Thymus (tissue), 11 donors: ENCODE results near the gene EFCAB12. TPM values are rescaled to one million over a fixed set of nuclear protein-coding genes. Genes with fewer than 3 reads are reported as not detected.
"Not testable (repeated sequence)": the region's sequence is repeated elsewhere in the genome, so short reads cannot be mapped to it uniquely, and the experiment has no call there.

ENCODE experiments used
- DNase-seq, 9 donors: peaks; one replicate each; pipeline ENCODE4 v3.0.0-alpha.2; 2013; ENCODE audit warnings: low spot score in 9 of 9, low read depth in 6 of 9, missing footprints in 1 of 9
- H3K27ac ChIP-seq, 2 donors: one replicate each; pipeline ENCODE4 v1.5.1; 2013; ENCODE audit warnings: control low read depth in 1 of 2, low read depth in 1 of 2, low read length in 1 of 2, mild to moderate bottlenecking in 1 of 2, moderate library complexity in 1 of 2
- H3K27me3 ChIP-seq, 2 donors: one replicate each; pipeline ENCODE4 v1.5.1; 2013; ENCODE audit warnings: low read length in 1 of 2; ENCODE audit not compliant: control insufficient read depth in 2 of 2, insufficient read depth in 1 of 2
- H3K36me3 ChIP-seq, 2 donors: one replicate each; pipeline ENCODE4 v1.5.1; 2013; ENCODE audit warnings: low read length in 1 of 2, mild to moderate bottlenecking in 1 of 2, moderate library complexity in 1 of 2; ENCODE audit not compliant: control insufficient read depth in 2 of 2, insufficient read depth in 2 of 2
- H3K4me1 ChIP-seq, 2 donors: one replicate each; pipeline ENCODE4 v1.5.1; 2013; ENCODE audit warnings: low read length in 2 of 2; ENCODE audit not compliant: control insufficient read depth in 2 of 2, insufficient read depth in 2 of 2
- H3K4me3 ChIP-seq, 2 donors: one replicate each; pipeline ENCODE4 v1.5.1; 2013; ENCODE audit warnings: low read length in 2 of 2, control low read depth in 1 of 2, mild to moderate bottlenecking in 1 of 2
- H3K9me3 ChIP-seq, 2 donors: one replicate each; pipeline ENCODE4 v1.5.1; 2013; ENCODE audit warnings: low read length in 1 of 2, mild to moderate bottlenecking in 1 of 2; ENCODE audit not compliant: control insufficient read depth in 2 of 2, insufficient read depth in 1 of 2
- WGBS: extraction: QIAGEN DNeasy Blood & Tissue Kit; methylation state at CpG from one replicate; pipeline ENCODE4 v1.1.7; 2013; 5-methylcytosine and 5-hydroxymethylcytosine counted together
- polyA plus RNA-seq: library from polyadenylated mRNA; stranded (reverse); fragments of 200-250 nt; gene quantifications from one replicate; pipeline ENCODE4 v1.2.3, GENCODE V29; 2013
- total RNA-seq: library from RNA; stranded (reverse); fragments of 120-200 nt; gene quantifications from one replicate; pipeline ENCODE4 v1.2.4, GENCODE V29; 2013
- donor health status: healthy.

The EFCAB12 gene
- total and polyA plus RNA-seq, 2 donors = 0.05 to 0.37 TPM

DNA sequence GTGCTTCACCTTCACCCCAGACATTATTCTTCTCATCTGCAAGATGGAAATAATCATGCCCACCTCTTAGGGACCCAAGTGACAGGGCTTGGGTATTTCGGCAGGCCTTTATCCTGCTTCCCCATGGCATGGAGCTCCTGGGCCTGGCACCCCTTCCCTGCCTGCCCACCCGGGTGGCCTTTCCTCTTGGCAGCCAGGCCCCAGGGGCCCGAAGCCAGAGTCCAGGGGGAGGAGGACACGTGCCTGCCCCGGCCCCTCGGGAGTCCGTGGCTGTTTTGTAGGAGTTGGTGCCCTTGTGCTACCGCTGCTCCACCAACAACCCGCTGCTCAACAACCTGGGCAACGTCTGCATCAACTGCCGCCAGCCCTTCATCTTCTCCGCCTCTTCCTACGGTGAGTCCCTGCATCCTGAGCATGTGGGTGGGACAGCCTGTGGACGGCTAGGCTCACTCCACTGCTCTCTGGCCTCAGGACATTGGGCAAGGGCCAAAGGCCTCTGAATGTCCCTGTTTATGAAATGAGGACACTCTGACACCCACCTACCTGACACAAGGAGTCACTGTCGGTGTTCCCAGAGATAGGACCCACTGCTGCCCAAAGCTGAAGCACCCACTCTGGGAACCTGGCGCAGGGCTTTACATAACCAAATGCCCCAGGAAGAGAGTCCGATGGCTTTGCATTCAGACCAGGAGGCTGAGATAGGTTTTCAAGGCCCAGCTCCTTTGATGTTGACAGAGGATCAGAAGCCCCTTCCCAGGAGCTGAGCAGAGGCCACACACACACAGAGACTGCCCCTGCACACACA lies 34.5 kb downstream of the EFCAB12 start:
- Histone ChIP-seq H3K36me3 (peaks cover 43 to 64% of the 10 kb centered on the region in 2 donors), H3K4me1 (peaks cover 11 to 15% of the 10 kb centered on the region in 2 donors)
- H3K27ac ChIP-seq, H3K4me3 ChIP-seq, DNase-seq, H3K27me3 ChIP-seq, H3K9me3 ChIP-seq: not testable (repeated sequence)
- 98% methylated on average over 11 of the region's 17 CpGs for WGBS

DNA sequence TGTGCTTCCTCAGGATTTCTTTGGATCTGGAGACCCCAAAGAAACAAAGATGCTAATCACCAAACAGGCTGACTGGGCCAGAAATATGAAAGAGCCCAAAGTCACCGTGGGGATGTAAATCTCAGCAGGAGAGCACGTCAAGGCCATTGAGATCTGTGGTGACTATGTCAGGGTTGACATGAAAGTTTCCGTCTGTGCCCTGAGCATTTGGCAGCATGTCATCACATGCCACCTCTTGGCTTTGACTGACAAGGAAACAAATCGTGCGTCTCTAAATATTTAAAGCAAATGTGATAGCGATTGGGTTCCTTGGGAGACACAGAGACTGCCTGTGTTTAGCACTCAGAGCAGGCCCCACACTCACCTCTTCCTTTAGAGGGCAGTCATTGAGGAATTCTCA lies 35.2 kb downstream of the EFCAB12 start:
- H3K4me3 ChIP-seq = no peak overlapping the region
- no peak overlapping the region for H3K27ac ChIP-seq
- WGBS = 95% methylated on average over 6 of the region's 6 CpGs
- H3K27me3 ChIP-seq = no peaks in the 10 kb centered on the region
- H3K9me3 ChIP-seq = no peaks in the 10 kb centered on the region
- DNase-seq = no peak
- H3K36me3 ChIP-seq = peaks cover 43 to 68% of the 10 kb centered on the region in 2 donors
- peaks cover 6 to 10% of the 10 kb centered on the region in 2 donors for H3K4me1 ChIP-seq

DNA sequence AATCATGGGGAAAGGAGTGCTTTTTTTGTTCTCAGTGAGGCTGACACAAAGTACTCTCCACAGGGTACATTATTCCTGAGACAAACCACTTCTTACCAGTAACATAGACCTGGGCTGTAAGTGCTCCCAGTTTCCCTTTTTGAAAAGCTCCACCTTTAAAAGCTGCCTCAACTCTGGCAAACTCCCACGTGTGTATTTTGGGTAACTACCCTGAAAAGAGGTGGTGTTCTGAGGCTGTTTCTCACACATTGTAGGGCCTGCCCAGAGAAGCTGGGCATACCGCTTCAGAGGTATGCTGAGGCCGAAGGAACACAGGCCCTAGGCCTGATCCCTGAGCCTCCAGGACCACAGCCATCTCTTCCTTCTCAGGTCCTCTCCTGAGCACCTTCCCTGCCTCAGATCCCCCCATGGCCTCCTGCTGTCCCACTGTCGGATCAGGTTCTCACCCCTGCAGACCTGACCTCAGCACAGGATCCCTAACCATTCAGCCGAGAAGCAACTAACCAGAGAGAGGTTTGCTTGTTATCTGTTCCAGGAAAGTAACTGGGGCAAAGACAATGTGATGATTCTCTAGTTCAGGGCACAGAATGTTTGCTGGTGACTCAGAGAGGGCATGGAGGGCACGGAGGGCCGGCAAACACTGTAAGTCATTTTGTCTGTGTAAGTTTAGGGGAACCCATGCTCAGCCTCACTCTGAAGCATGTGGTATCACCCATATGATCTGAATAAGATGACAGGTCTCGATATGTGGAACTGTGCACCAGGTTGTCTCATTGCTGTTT lies 36.1 kb downstream of the EFCAB12 start:
- H3K4me1 ChIP-seq, H3K4me3 ChIP-seq, H3K27me3 ChIP-seq, H3K9me3 ChIP-seq, DNase-seq, H3K27ac ChIP-seq: not testable (repeated sequence)
- WGBS = 97% methylated on average over 8 of the region's 8 CpGs
- H3K36me3 ChIP-seq = peaks cover 52 to 68% of the 10 kb centered on the region in 2 donors

DNA sequence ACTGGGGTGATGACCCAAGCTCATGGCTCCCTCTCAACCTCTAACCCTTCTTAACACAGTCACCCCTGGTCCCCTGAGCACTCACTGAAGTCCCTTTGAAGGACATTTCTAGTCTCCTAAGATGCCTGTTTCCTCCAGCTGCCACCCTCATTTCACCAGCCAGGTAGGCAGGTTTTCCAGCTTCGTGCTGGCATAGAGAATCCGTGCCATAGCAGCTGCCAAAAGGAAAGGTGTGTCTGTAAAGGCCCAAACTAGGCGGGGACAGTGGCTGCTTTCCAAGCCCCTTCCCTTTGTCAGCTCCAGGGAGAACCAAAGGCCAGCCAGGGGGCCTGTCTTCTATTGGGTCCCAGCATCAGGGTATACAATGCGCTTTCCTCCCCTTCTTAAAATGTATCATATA lies 36.9 kb downstream of the EFCAB12 start:
- H3K4me3 ChIP-seq, H3K4me1 ChIP-seq, H3K27me3 ChIP-seq, H3K27ac ChIP-seq, DNase-seq, H3K9me3 ChIP-seq: not testable (repeated sequence)
- WGBS = 98% methylated on average over 4 of the region's 4 CpGs
- peaks cover 52 to 66% of the 10 kb centered on the region in 2 donors for H3K36me3 ChIP-seq

DNA sequence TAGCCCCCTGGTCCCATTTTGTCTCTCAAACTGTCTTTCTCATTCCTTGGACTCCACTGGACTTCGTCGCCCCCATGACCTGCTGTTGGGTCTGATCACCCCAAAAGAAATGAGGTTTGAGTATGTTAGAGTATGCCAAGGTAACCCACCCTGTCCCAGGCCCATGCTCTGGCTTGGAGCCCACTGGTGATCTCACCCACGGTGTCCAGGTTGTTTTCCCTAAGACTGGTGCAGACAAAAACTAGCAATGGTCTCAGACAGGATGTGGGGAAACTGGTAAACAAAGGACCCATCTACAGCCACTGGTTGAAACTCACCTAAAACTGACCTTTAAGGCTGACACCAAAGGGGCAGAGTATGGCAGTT lies 38.9 kb downstream of the EFCAB12 start:
- no peaks in the 10 kb centered on the region for H3K4me1 ChIP-seq
- no peak overlapping the region for H3K27ac ChIP-seq
- DNase-seq = no peak
- no peaks in the 10 kb centered on the region for H3K9me3 ChIP-seq
- H3K27me3 ChIP-seq = no peaks in the 10 kb centered on the region
- H3K36me3 ChIP-seq = peaks cover 43 to 56% of the 10 kb centered on the region in 2 donors
- 93% methylated on average over 3 of the region's 3 CpGs for whole genome bisulfite sequencing
- no peak overlapping the region for H3K4me3 ChIP-seq

DNA sequence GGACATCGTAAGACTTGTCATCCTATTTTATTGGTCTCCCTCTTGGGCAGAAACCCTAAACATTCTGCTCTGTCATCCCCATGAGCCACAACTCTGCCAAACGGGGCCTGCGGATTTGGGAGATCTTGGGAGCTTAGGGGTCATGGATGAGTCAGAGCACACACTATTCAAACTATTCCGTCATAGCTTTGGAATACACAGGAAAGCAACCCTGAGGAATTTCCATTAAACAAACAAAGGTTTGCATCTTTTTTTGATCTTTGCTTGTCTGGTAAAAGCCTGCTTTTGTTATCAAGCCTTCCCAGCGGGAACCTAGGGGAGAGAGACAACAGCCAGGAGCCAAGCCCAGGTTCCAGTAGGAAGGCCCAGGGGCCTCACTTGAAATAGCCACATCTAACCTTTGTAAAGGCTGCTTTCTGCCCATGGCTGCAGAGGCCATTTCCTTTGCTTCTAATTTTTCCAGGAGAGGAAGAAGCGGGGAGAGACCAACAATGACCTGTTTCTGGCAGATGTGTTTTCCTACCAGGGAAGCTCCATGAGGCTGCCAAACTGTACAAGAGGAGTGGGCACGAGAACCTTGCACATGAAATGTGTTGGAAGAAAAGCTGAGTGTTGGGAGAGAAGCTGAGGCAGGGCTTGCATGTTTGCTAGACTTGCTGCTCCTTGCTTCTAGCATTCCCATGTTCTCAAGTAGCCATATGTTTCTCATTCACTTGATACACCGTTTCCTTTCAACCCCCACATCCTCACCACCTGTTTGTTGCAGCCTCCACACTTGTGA lies 39.5 kb downstream of the EFCAB12 start:
- H3K4me3 ChIP-seq, H3K27me3 ChIP-seq, H3K9me3 ChIP-seq, H3K27ac ChIP-seq, H3K4me1 ChIP-seq, DNase-seq: not testable (repeated sequence)
- H3K36me3 ChIP-seq = peaks cover 43 to 54% of the 10 kb centered on the region in 2 donors
- WGBS = 97% methylated on average over 8 of the region's 8 CpGs

DNA sequence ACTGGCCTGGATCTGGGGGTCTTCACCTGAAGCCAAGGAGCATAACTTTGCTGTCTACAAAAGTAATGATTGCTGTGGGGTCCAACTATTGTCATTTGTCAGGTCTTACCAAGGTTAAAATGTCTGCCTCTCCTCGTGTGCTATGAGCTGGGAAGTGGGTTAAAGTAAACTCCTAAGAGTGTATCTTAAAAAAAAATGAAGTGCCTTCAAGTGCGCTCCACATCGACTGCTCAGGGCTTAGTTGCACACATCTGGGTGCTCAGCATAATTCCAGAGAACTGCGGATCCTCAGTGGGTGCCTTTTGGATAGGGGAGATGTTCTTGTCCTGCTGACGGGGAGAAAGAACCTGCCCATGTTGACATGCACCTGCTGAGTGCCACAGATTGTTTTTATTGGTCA lies 40.9 kb downstream of the EFCAB12 start:
- Histone ChIP-seq H3K36me3 (peaks cover 36 to 43% of the 10 kb centered on the region in 2 donors), H3K4me1 (peaks cover 0 to 3% of the 10 kb centered on the region in 2 donors), H3K9me3 (no peaks in the 10 kb centered on the region), H3K27ac (no peak overlapping the region), H3K27me3 (no peaks in the 10 kb centered on the region), H3K4me3 (no peak overlapping the region)
- WGBS = 98% methylated on average over 5 of the region's 5 CpGs
- DNase-seq = no peak

DNA sequence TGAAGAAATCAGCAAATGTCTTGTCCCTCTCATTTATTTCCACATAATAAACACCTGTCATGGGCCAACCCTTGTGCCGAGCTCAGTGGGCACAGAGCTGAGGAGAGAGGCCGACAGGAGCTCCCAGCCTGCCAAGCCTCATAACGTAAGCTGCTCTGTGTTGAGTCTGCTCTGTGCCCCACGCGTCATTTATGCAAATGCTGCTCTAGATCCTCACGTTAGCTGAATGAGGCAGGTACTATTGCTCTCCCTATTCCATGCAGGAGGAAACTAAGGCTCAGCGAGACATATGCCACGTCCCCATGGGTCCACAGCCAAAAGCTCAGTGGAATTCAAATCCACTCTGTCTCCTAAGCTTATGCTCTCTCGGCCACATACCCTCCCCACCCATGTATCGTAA lies 41.5 kb downstream of the EFCAB12 start:
- no peaks in the 10 kb centered on the region for H3K9me3 ChIP-seq
- H3K4me3 ChIP-seq = no peak overlapping the region
- H3K36me3 ChIP-seq = peaks cover 36 to 39% of the 10 kb centered on the region in 2 donors
- peaks cover 0 to 3% of the 10 kb centered on the region in 2 donors for H3K4me1 ChIP-seq
- H3K27ac ChIP-seq = no peak overlapping the region
- 99% methylated on average over 10 of the region's 10 CpGs for WGBS
- no peak for DNase-seq
- H3K27me3 ChIP-seq = no peaks in the 10 kb centered on the region

DNA sequence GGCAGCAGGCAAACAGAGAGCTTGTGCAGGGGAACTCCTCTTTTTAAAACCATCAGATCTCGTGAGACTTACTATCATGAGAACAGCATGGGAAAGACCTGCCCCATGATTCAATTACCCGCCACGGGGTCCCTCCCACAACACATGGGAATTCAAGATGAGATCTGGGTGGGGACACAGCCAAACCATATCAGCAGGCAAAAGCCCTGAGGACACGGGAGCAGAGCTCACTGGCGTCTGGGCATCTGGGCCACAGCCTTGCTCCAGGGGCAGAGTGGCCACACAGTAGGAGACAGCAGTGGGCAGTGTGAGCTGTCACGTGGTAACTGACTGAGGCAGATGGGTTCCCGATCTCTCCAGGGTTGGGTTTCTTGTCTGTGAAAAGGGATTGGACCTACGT lies 42.9 kb downstream of the EFCAB12 start:
- WGBS = 96% methylated on average over 8 of the region's 8 CpGs
- DNase-seq, H3K4me1 ChIP-seq, H3K27ac ChIP-seq, H3K27me3 ChIP-seq, H3K9me3 ChIP-seq, H3K4me3 ChIP-seq: not testable (repeated sequence)
- H3K36me3 ChIP-seq = peaks cover 25 to 27% of the 10 kb centered on the region in 2 donors
